ENCODE results near the gene ANKRD24. TPM values are rescaled to one million over a fixed set of nuclear protein-coding genes. Genes with fewer than 3 reads are reported as not detected.

The ANKRD24 gene
- total RNA-seq, 1 experiment from 2014 or later: 2.4 TPM

GRCh38 chr19:4173479-4174212 is 8.8 kb upstream of the ANKRD24 start:
- H4K20me1 ChIP-seq (ENCODE audit: control insufficient read depth, insufficient read depth, insufficient read length): no peaks in the 10 kb centered on the region
- WGBS (ENCODE audit: extremely low coverage, insufficient read length, low lambda C conversion rate): no CpG with 5 or more reads among the region's 11 CpGs
- no peaks in the 10 kb centered on the region for H3K9me3 ChIP-seq (ENCODE audit: control insufficient read depth, low read depth, low read length)
- Mint-ChIP-seq H3K4me1 (peaks cover 3 to 8% of the 10 kb centered on the region in 2 experiments; a peak in 3 of 4 replicates), H3K9me3 (no peaks in the 10 kb centered on the region), H3K27me3 (ENCODE audit: low read depth) (peaks cover 38% of the 10 kb centered on the region), H3K36me3 (ENCODE audit: insufficient read depth in 1 of 3, low read depth in 3 of 3) (peaks cover 0 to 9% (median under 1%) of the 10 kb centered on the region in 3 experiments; a peak in 2 of 7 replicates), H3K27ac (no peak overlapping the region), H3K4me3 (peak overlapping the region in 1 of 2 experiments; percentile 38; a peak in 2 of 5 replicates)
- H3K27me3 ChIP-seq (ENCODE audit: insufficient read depth, low read length): no peaks in the 10 kb centered on the region; the same call in 1 of the 2 replicates
- H4K8ac ChIP-seq (replicated peaks; ENCODE audit: insufficient read length, low read depth, low read length): no peak overlapping the region
- H2BK12ac ChIP-seq (ENCODE audit: insufficient read length, low read depth, low read length): no peak overlapping the region
- no peak for TF ChIP-seq CTCF (conservative IDR thresholded peaks at IDR 0.05)
- no peak overlapping the region for H4K5ac ChIP-seq (ENCODE audit: insufficient read length, low read depth, low read length)
- no peak overlapping the region for H3K14ac ChIP-seq (ENCODE audit: insufficient read depth, low read length)
- H2BK120ac ChIP-seq (ENCODE audit: low read depth, low read length, poor library complexity, severe bottlenecking): no peak overlapping the region
- H3K4me2 ChIP-seq (ENCODE audit: insufficient read depth, insufficient read length, low read length): no peak overlapping the region
- no peak overlapping the region for H3T11ph ChIP-seq (ENCODE audit: low read length)
- no peak overlapping the region for H3K23ac ChIP-seq (ENCODE audit: insufficient read length, low read depth, low read length)
- H3K27ac ChIP-seq (ENCODE audit: insufficient read length, low read depth, low read length): no peak overlapping the region
- H3K23me2 ChIP-seq (ENCODE audit: insufficient read length, low read depth, low read length, poor library complexity, severe bottlenecking): no peaks in the 10 kb centered on the region
- H2AFZ ChIP-seq (ENCODE audit: low read length): no peak overlapping the region
- H2AK5ac ChIP-seq (ENCODE audit: insufficient read length, low read length): no peak overlapping the region
- no peak for DNase-seq
- no peak overlapping the region for H4K91ac ChIP-seq (ENCODE audit: insufficient read length, low read depth, low read length)
- no peak overlapping the region for H2BK20ac ChIP-seq (ENCODE audit: low read depth, low read length, poor library complexity, severe bottlenecking)
- H3K4me1 ChIP-seq (ENCODE audit: insufficient read depth, low read length): no peaks in the 10 kb centered on the region
- no peak overlapping the region for H2BK15ac ChIP-seq (ENCODE audit: low read depth, low read length)
- no peak overlapping the region for H2BK5ac ChIP-seq (ENCODE audit: insufficient read length, low read length)
- H3K79me1 ChIP-seq (ENCODE audit: insufficient read depth, low read depth, low read length, poor library complexity, severe bottlenecking): no peaks in the 10 kb centered on the region
- H3K56ac ChIP-seq (ENCODE audit: insufficient read length, low read depth, low read length): no peak overlapping the region
- H3K18ac ChIP-seq (ENCODE audit: insufficient read length, low read depth, low read length): no peak overlapping the region
- H3K4ac ChIP-seq (ENCODE audit: low read depth, low read length): no peak overlapping the region
- no peaks in the 10 kb centered on the region for H3K79me2 ChIP-seq (ENCODE audit: insufficient read depth, low read length)
- no peak overlapping the region for H3K9ac ChIP-seq (ENCODE audit: extremely low read depth, insufficient read length, low read length)

All from H9 (cell line).